Tibial nerve (tissue), 4 donors: ENCODE results near the gene BTRC. TPM values are rescaled to one million over a fixed set of nuclear protein-coding genes. Genes with fewer than 3 reads are reported as not detected.

Experiments used
- DNase-seq, 2 donors: peaks; one replicate each; pipeline ENCODE4 v3.0.0-alpha.2; 2019; ENCODE audit warnings: low spot score in 2 of 2
- H3K27ac ChIP-seq, 4 donors: fragments of 200-600 bp; sonication (generic) in 3 of 4; one replicate each; pipeline ENCODE4 v1.5.1; 2017 to 2019; ENCODE audit warnings: mild to moderate bottlenecking in 1 of 4
- H3K27me3 ChIP-seq, 2 donors: fragments of 200-600 bp; sonication (generic) in 1 of 2; one replicate each; pipeline versions ENCODE4 v1.5.1 to v1.6.0; 2017 to 2019
- H3K36me3 ChIP-seq, 3 donors: fragments of 200-600 bp; sonication (generic); one replicate each; pipeline ENCODE4 v1.5.1; 2018 to 2019
- H3K4me1 ChIP-seq, 4 donors: fragments of 200-600 bp; sonication (generic) in 3 of 4; one replicate each; pipeline ENCODE4 v1.5.1; 2017 to 2019
- H3K4me3 ChIP-seq, 4 donors: fragments of 200-600 bp; sonication (generic) in 3 of 4; one replicate each; pipeline ENCODE4 v1.5.1; 2017 to 2019; ENCODE audit warnings: mild to moderate bottlenecking in 1 of 4, moderate library complexity in 1 of 4
- H3K9me3 ChIP-seq, 4 donors: fragments of 200-600 bp; sonication (generic) in 3 of 4; one replicate each; pipeline ENCODE4 v1.5.1; 2017 to 2019
- CTCF ChIP-seq, 5 experiments: fragments of 200-600 bp in 3 of 5; fragments of 450-650 bp in 2 of 5; sonication (generic) in 3 of 5; IDR thresholded peaks; one replicate each; pipeline ENCODE4 v1.5.1; 2016 to 2019; ENCODE audit warnings: antibody characterized with exemption in 5 of 5, mild to moderate bottlenecking in 3 of 5, moderate library complexity in 2 of 5
- EP300 ChIP-seq, 2 donors: sonication (generic); formaldehyde crosslinking; IDR thresholded peaks; one replicate each; pipeline ENCODE4 v1.6.1; 2017; ENCODE audit warnings: antibody characterized with exemption in 2 of 2, mild to moderate bottlenecking in 1 of 2
- POLR2A ChIP-seq, 2 donors: fragments of 450-650 bp; IDR thresholded peaks; one replicate each; pipeline ENCODE4 v1.6.1; 2017; ENCODE audit warnings: antibody characterized with exemption in 2 of 2, mild to moderate bottlenecking in 2 of 2, moderate library complexity in 2 of 2
- WGBS, 2 donors: methylation state at CpG; one replicate each; pipeline ENCODE4 v1.1.5; 2018; 5-methylcytosine and 5-hydroxymethylcytosine counted together
- total RNA-seq, 4 donors: library from RNA; depleted of rRNA; stranded (reverse); fragments of >200 nt; gene quantifications; one replicate each; pipeline ENCODE4 v1.1.0, GENCODE V29; 2016

The BTRC gene
- total RNA-seq, 4 donors from 2014 or later = 7.9 to 14.2 (median 8.8) TPM

GRCh38 chr10:101458869-101459268 lies 104.9 kb downstream of the BTRC start:
- Histone ChIP-seq H3K27me3 (no peaks in the 10 kb centered on the region), H3K9me3 (no peaks in the 10 kb centered on the region), H3K4me3 (no peak overlapping the region), H3K4me1 (no peaks in the 10 kb centered on the region), H3K27ac (no peak overlapping the region), H3K36me3 (no peaks in the 10 kb centered on the region)
- TF ChIP-seq EP300 (IDR thresholded peaks at IDR 0.05) (no peak), POLR2A (IDR thresholded peaks at IDR 0.05) (no peak), CTCF (IDR thresholded peaks at IDR 0.05) (no peak)
- whole genome bisulfite sequencing, 2 donors = 83 to 90% methylated on average over 1 of the region's 1 CpG
- no peak for DNase-seq

GRCh38 chr10:101464082-101464481 lies 110.1 kb downstream of the BTRC start:
- H3K4me3 ChIP-seq = no peak overlapping the region
- H3K27ac ChIP-seq = no peak overlapping the region
- no peaks in the 10 kb centered on the region for H3K36me3 ChIP-seq
- 93 to 94% methylated on average over 4 of the region's 4 CpGs for WGBS, 2 donors
- H3K9me3 ChIP-seq = no peaks in the 10 kb centered on the region
- no peaks in the 10 kb centered on the region for H3K27me3 ChIP-seq
- no peak for DNase-seq
- TF ChIP-seq POLR2A (IDR thresholded peaks at IDR 0.05) (no peak), CTCF (IDR thresholded peaks at IDR 0.05) (no peak), EP300 (IDR thresholded peaks at IDR 0.05) (no peak)
- H3K4me1 ChIP-seq = peaks cover 0 to 26% (median 4%) of the 10 kb centered on the region in 4 donors

- no peak overlapping the region for H3K27ac ChIP-seq
- no peaks in the 10 kb centered on the region for H3K27me3 ChIP-seq
- H3K36me3 ChIP-seq = no peaks in the 10 kb centered on the region
- no peak overlapping the region for H3K4me3 ChIP-seq
- 33 to 50% methylated on average over 2 of the region's 2 CpGs for WGBS, 2 donors
- H3K9me3 ChIP-seq = no peaks in the 10 kb centered on the region
- no peak for DNase-seq
- TF ChIP-seq EP300 (IDR thresholded peaks at IDR 0.05) = no peak
- H3K4me1 ChIP-seq = peaks cover 0 to 26% (median 4%) of the 10 kb centered on the region in 4 donors
Measured at GRCh38 chr10:101464599-101464998, 110.6 kb downstream of the BTRC start.

- H3K4me1 ChIP-seq = peaks cover 0 to 26% (median 4%) of the 10 kb centered on the region in 4 donors
- TF ChIP-seq CTCF (IDR thresholded peaks at IDR 0.05) (no peak), EP300 (IDR thresholded peaks at IDR 0.05) (no peak), POLR2A (IDR thresholded peaks at IDR 0.05) (no peak)
- H3K27ac ChIP-seq = no peak overlapping the region
- 42 to 46% methylated on average over 5 of the region's 5 CpGs for WGBS, 2 donors
- no peak overlapping the region for H3K4me3 ChIP-seq
- DNase-seq = no peak
- H3K27me3 ChIP-seq = no peaks in the 10 kb centered on the region
- no peaks in the 10 kb centered on the region for H3K36me3 ChIP-seq
- no peaks in the 10 kb centered on the region for H3K9me3 ChIP-seq
Measured at GRCh38 chr10:101466016-101466912, 112.3 kb downstream of the BTRC start.

GRCh38 chr10:101467286-101467770 lies 113.4 kb downstream of the BTRC start:
- Histone ChIP-seq H3K4me3 (no peak overlapping the region), H3K27me3 (no peaks in the 10 kb centered on the region), H3K27ac (no peak overlapping the region), H3K36me3 (no peaks in the 10 kb centered on the region), H3K9me3 (no peaks in the 10 kb centered on the region), H3K4me1 (peaks cover 0 to 26% (median 4%) of the 10 kb centered on the region in 4 donors)
- DNase-seq = peak in 1 of 2 donors; percentile 42
- TF ChIP-seq CTCF (IDR thresholded peaks at IDR 0.05) = peak; percentile 52 to 73 (median 65)
- TF ChIP-seq POLR2A (IDR thresholded peaks at IDR 0.05) = no peak
- no peak for TF ChIP-seq EP300 (IDR thresholded peaks at IDR 0.05)
- 4 to 5% methylated on average over 3 of the region's 3 CpGs for WGBS, 2 donors
